HL-60 (cell line): ENCODE measurements around the gene CFAP210.
"Not testable (repeated sequence)": the region's sequence is repeated elsewhere in the genome, so short reads cannot be mapped to it uniquely, and the experiment has no call there.

Experiments used
- DNase-seq, 2 experiments: peaks; one replicate each; pipeline ENCODE4 v3.0.0-alpha.2; 2010 to 2020; ENCODE audit warnings: low read depth in 1 of 2, low spot score in 1 of 2
- H3K27ac ChIP-seq: fragments of 250-450 bp; sonication (Bioruptor Pico); replicated peaks from 2 replicates; pipeline ENCODE4 v1.5.1; 2020; ENCODE audit warnings: mild to moderate bottlenecking, moderate library complexity
- H3K27me3 ChIP-seq: fragments of 250-450 bp; sonication (Bioruptor Pico); 2 replicates; pipeline ENCODE4 v1.5.1; 2021; ENCODE audit warnings: mild to moderate bottlenecking, moderate library complexity; ENCODE audit not compliant: insufficient read depth, poor library complexity, severe bottlenecking
- H3K4me3 ChIP-seq: replicated peaks from 2 replicates; pipeline ENCODE4 v1.5.1; 2011; ENCODE audit warnings: mild to moderate bottlenecking, control low read depth, low read length; ENCODE audit not compliant: insufficient read depth
- CTCF ChIP-seq: IDR thresholded peaks from one replicate; pipeline ENCODE4 v1.5.1; 2011; ENCODE audit warnings: low read length, control low read depth, inconsistent platforms; ENCODE audit not compliant: insufficient read depth
- GABPA ChIP-seq: IDR thresholded peaks from 2 replicates; pipeline ENCODE4 v1.6.1; 2012; ENCODE audit warnings: low read depth
- POLR2AphosphoS5 ChIP-seq: IDR thresholded peaks from 2 replicates; pipeline ENCODE4 v1.6.1; 2012; ENCODE audit warnings: low read depth
- REST ChIP-seq: IDR thresholded peaks from 2 replicates; pipeline ENCODE4 v1.6.1; 2012; ENCODE audit warnings: low read depth; ENCODE audit not compliant: insufficient replicate concordance
- SPI1 ChIP-seq: IDR thresholded peaks from 2 replicates; pipeline ENCODE4 v1.6.1; 2012; ENCODE audit warnings: low read depth, mild to moderate bottlenecking, borderline replicate concordance

Gene CFAP210

GRCh38 chr2:169702996-169703395 is 8.8 kb upstream of the CFAP210 start:
- H3K27me3 ChIP-seq = no peaks in the 10 kb centered on the region
- no peak overlapping the region for H3K27ac ChIP-seq
- no peak for DNase-seq
- H3K4me3 ChIP-seq = no peak overlapping the region
- TF ChIP-seq REST (no peak), SPI1 (no peak), POLR2AphosphoS5 (no peak), CTCF (no peak), GABPA (no peak)

- H3K27ac ChIP-seq, DNase-seq, H3K4me3 ChIP-seq, H3K27me3 ChIP-seq: not testable (repeated sequence)
These were observed 5.0 kb upstream of the CFAP210 start for GRCh38 chr2:169699173-169699572.

- Histone ChIP-seq H3K4me3 (no peak overlapping the region), H3K27me3 (no peaks in the 10 kb centered on the region), H3K27ac (no peak overlapping the region)
- no peak for DNase-seq
- no peak for TF ChIP-seq CTCF
These were observed 2.2 kb upstream of the CFAP210 start for GRCh38 chr2:169696381-169696780.

GRCh38 chr2:169694894-169695260 is 672 bp upstream of the CFAP210 start:
- Histone ChIP-seq H3K27me3 (no peaks in the 10 kb centered on the region), H3K4me3 (peak overlapping the region; percentile 92), H3K27ac (peak overlapping the region; percentile 88)
- TF ChIP-seq GABPA (no peak), CTCF (no peak), POLR2AphosphoS5 (no peak), REST (no peak), SPI1 (no peak)
- DNase-seq = no peak
